ENCODE data around the gene AIFM1. TPM values are rescaled to one million over a fixed set of nuclear protein-coding genes. Genes with fewer than 3 reads are reported as not detected.

AIFM1 gene
- total and polyA plus RNA-seq, 2 donors (not counting 3 experiments of a cell fraction or from before 2014, with no cell fraction given) = 23.7 to 29.7 TPM

DNA sequence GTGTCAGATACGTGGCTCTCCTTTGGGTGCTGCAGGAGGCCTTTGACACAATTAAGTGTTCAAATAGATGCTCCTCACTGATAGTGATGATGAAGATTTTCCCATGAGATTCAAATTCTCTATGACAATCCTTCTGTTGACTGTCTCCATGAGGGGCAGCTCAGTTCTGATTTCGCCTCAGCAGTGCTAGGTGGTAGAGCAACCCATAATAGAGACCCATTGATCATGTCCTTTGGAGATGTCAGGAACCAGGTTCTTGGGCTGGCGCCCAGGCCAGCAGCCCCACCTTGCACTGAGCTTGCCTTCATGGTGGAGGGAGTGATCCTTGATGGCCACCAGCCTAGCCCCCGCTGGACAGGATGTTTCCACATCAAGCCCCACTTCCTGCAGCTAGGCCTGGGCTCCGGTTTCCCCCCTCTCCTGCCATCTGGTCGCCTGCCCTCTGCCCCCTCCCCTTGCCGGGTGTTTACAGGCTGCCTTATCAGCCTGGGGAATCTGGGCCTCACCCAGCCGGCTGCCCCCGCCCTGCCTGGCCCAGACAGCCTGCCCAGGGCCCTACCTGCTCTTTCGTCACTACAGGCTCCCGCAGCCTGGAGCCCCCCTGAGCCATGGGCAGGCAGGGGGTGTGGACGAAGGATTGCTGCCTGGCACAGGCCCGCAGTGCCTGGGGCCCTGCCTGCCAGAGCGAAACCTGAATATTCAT lies 68.0 kb downstream of the AIFM1 start:
- Histone ChIP-seq H3K9me1 (replicated peaks; ENCODE audit: control insufficient read depth, extremely low read depth, insufficient read depth, low read length) (no peaks in the 10 kb centered on the region), H3K4me1 (ENCODE audit: control insufficient read depth, extremely low read depth, insufficient read depth, low read length) (peaks cover 19% of the 10 kb centered on the region), H2AFZ (ENCODE audit: low read depth, low read length) (no peak overlapping the region), H3K27me3 (ENCODE audit: control insufficient read depth in 2 of 2, insufficient read depth in 2 of 2, low read length in 2 of 2) (no peaks in the 10 kb centered on the region), H3K79me2 (ENCODE audit: control insufficient read depth, insufficient read depth, low read length) (peaks cover 63% of the 10 kb centered on the region), H3K27ac (ENCODE audit: insufficient read depth, low read depth, low read length) (peak overlapping the region; percentile 66), H3K9ac (replicated peaks; ENCODE audit: extremely low read depth, insufficient read depth, low read length) (no peak overlapping the region), H3K4me2 (ENCODE audit: insufficient read depth, low read length) (peak overlapping the region; percentile 5), H4K20me1 (replicated peaks; ENCODE audit: control insufficient read depth, extremely low read depth, insufficient read depth, low read length) (no peaks in the 10 kb centered on the region), H3K4me3 (replicated peaks in 1 of 3; ENCODE audit: insufficient read depth in 1 of 3, low read depth in 1 of 3, low read length in 3 of 3) (no peak overlapping the region), H3K9me3 (replicated peaks; ENCODE audit: control insufficient read depth, insufficient read depth, low read length) (no peaks in the 10 kb centered on the region), H3K36me3 (ENCODE audit: control insufficient read depth in 2 of 2, extremely low read depth in 1 of 2, insufficient read depth in 2 of 2, low read length in 2 of 2) (no peaks in the 10 kb centered on the region)
- FAIRE-seq (peak; percentile 88), DNase-seq (ENCODE audit: low read depth, low spot score) (peak; percentile 87)
- intact Hi-C loops (cut with micrococcal nuclease) (loop anchor here (1.0 kb wide), 2 partner anchors 9 to 12 kb away; no protein-coding TSS in a partner anchor), dilution Hi-C loops (cut with MboI; ENCODE audit: extremely low pct_ligation_motif_present, low sequenced_read_pairs) (no loop called here)
- BruUV-seq (replicated peaks) = no TSS peak
- ChIA-PET CTCF (interaction anchor here (0.7 to 2.2 kb wide), 5 partner anchors 12 to 37 kb away, joined by 4 to 9 read pairs (median 4); no protein-coding TSS in a partner anchor), POLR2A (interaction anchor here (1.2 to 1.4 kb wide), 2 partner anchors 10 to 12 kb away, joined by 4 to 5 read pairs; no protein-coding TSS in a partner anchor)
- TF ChIP-seq JUN (IDR thresholded peaks at IDR 0.05; ENCODE audit: borderline replicate concordance, insufficient read depth, insufficient read length, low read depth) = no peak
- no peak for TF ChIP-seq POLR2A (IDR thresholded peaks at IDR 0.05; ENCODE audit: low read depth, low read length)
- TF ChIP-seq, protein P1, sequence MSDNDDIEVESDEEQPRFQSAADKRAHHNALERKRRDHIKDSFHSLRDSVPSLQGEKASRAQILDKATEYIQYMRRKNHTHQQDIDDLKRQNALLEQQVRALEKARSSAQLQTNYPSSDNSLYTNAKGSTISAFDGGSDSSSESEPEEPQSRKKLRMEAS (IDR thresholded peaks at IDR 0.05; ENCODE audit: insufficient read depth, insufficient read length) = no peak
- TF ChIP-seq FOS (IDR thresholded peaks at IDR 0.05; ENCODE audit: borderline replicate concordance, insufficient read depth, low read length) = no peak
- TF ChIP-seq POLR2AphosphoS5 (IDR thresholded peaks at IDR 0.05; ENCODE audit: insufficient read depth, low read depth, low read length) = peak; percentile 67
- TF ChIP-seq GATA2 (IDR thresholded peaks at IDR 0.05; ENCODE audit: insufficient read depth, insufficient read length, low read depth, low read length) = peak; percentile 90
- TF ChIP-seq, protein P2, sequence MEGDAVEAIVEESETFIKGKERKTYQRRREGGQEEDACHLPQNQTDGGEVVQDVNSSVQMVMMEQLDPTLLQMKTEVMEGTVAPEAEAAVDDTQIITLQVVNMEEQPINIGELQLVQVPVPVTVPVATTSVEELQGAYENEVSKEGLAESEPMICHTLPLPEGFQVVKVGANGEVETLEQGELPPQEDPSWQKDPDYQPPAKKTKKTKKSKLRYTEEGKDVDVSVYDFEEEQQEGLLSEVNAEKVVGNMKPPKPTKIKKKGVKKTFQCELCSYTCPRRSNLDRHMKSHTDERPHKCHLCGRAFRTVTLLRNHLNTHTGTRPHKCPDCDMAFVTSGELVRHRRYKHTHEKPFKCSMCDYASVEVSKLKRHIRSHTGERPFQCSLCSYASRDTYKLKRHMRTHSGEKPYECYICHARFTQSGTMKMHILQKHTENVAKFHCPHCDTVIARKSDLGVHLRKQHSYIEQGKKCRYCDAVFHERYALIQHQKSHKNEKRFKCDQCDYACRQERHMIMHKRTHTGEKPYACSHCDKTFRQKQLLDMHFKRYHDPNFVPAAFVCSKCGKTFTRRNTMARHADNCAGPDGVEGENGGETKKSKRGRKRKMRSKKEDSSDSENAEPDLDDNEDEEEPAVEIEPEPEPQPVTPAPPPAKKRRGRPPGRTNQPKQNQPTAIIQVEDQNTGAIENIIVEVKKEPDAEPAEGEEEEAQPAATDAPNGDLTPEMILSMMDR (IDR thresholded peaks at IDR 0.05; ENCODE audit: extremely low read depth in 1 of 2, insufficient read depth in 1 of 2, low read depth in 1 of 2, low read length in 2 of 2) = no peak
- TF ChIP-seq MYC (IDR thresholded peaks at IDR 0.05; ENCODE audit: low read depth, low read length) = no peak
- TF ChIP-seq EZH2 (IDR thresholded peaks at IDR 0.05; ENCODE audit: borderline replicate concordance, low read depth, low read length, severe bottlenecking) = no peak

All from endothelial cell of umbilical vein (primary cell).